Fibroblast of lung (primary cell): ENCODE measurements around the gene SERINC5. TPM values are rescaled to one million over a fixed set of nuclear protein-coding genes. Genes with fewer than 3 reads are reported as not detected.

Experiments
- DNase-seq, 2 donors: peaks; one replicate each; pipeline versions ENCODE4 v3.0.0 to v3.0.0-alpha.2; 2010; ENCODE audit warnings: low read depth in 2 of 2
- H2AFZ ChIP-seq: 2 replicates; pipeline ENCODE4 v1.5.1; 2012; ENCODE audit warnings: low read length, control low read depth, inconsistent platforms
- H3K27ac ChIP-seq: 2 replicates; pipeline ENCODE4 v1.5.1; 2011; ENCODE audit warnings: low read length, control low read depth; ENCODE audit not compliant: insufficient read depth
- H3K27me3 ChIP-seq: 2 replicates; pipeline ENCODE4 v1.5.1; 2011; ENCODE audit warnings: mild to moderate bottlenecking, low read length; ENCODE audit not compliant: control insufficient read depth, insufficient read depth
- H3K36me3 ChIP-seq: 2 replicates; pipeline ENCODE4 v1.5.1; 2011; ENCODE audit warnings: low read length; ENCODE audit not compliant: control insufficient read depth, insufficient read depth
- H3K4me1 ChIP-seq: 2 replicates; pipeline ENCODE4 v1.5.1; 2011; ENCODE audit warnings: low read length; ENCODE audit not compliant: control insufficient read depth, insufficient read depth; ENCODE audit errors: extremely low read depth
- H3K4me2 ChIP-seq: 2 replicates; pipeline ENCODE4 v1.5.1; 2011; ENCODE audit warnings: low read length, control low read depth; ENCODE audit not compliant: insufficient read depth; ENCODE audit errors: extremely low read depth
- H3K4me3 ChIP-seq, 4 experiments: fragments of 200-600 bp in 1 of 4; sonication (generic) in 1 of 4; replicated peaks in 1 of 4; 2 replicates each; pipeline ENCODE4 v1.5.1; 2011 to 2016; ENCODE audit warnings: low read length in 4 of 4, low read depth in 3 of 4, mild to moderate bottlenecking in 3 of 4, control low read depth in 2 of 4, inconsistent platforms in 1 of 4, mixed read lengths in 1 of 4; ENCODE audit not compliant: insufficient read depth in 1 of 4; ENCODE audit errors: control extremely low read depth in 1 of 4
- H3K79me2 ChIP-seq: 2 replicates; pipeline ENCODE4 v1.5.1; 2012; ENCODE audit warnings: mild to moderate bottlenecking, low read length, inconsistent platforms; ENCODE audit not compliant: control insufficient read depth, insufficient read depth
- H3K9ac ChIP-seq: 2 replicates; pipeline ENCODE4 v1.5.1; 2011; ENCODE audit warnings: mild to moderate bottlenecking, low read length, control low read depth; ENCODE audit not compliant: insufficient read depth
- H3K9me3 ChIP-seq: 2 replicates; pipeline ENCODE4 v1.5.1; 2012; ENCODE audit warnings: low read depth, low read length; ENCODE audit not compliant: control insufficient read depth, insufficient read depth
- H4K20me1 ChIP-seq: 2 replicates; pipeline ENCODE4 v1.5.1; 2011; ENCODE audit warnings: low read length; ENCODE audit not compliant: control insufficient read depth, insufficient read depth; ENCODE audit errors: extremely low read depth
- CTCF ChIP-seq, 2 donors: IDR thresholded peaks in 1 of 2; conservative IDR thresholded peaks in 1 of 2; 1 replicate in 1 of 2; 2 replicates in 1 of 2; pipeline ENCODE4 v1.5.1; 2011 to 2012; ENCODE audit warnings: low read length in 2 of 2, control low read depth in 1 of 2, inconsistent platforms in 1 of 2, low read depth in 1 of 2, mild to moderate bottlenecking in 1 of 2
- EZH2 ChIP-seq: IDR thresholded peaks from 2 replicates; pipeline ENCODE4 v1.5.1; 2012; ENCODE audit warnings: low read length, control low read depth, mild to moderate bottlenecking; ENCODE audit errors: missing control alignments
- polyA plus RNA-seq, 2 donors: library from polyadenylated mRNA; depleted of rRNA in 1 of 2; stranded (reverse) in 1 of 2; unstranded in 1 of 2; fragments of >200 nt; gene quantifications; 2 replicates each; pipeline ENCODE4 v1.2.1, GENCODE V29; 2011 to 2012; ENCODE audit warnings: missing spikeins in 1 of 2
- total RNA-seq: library from RNA; depleted of rRNA; stranded (reverse); fragments of >200 nt; gene quantifications from 2 replicates; pipeline ENCODE4 v1.2.1, GENCODE V29; 2014

SERINC5 gene
- total and polyA plus RNA-seq, 2 donors (not counting 1 experiment from before 2014, with no cell fraction given): 9.5 to 10.9 TPM

- Histone ChIP-seq H3K79me2 (no peaks in the 10 kb centered on the region), H2AFZ (no peak overlapping the region), H3K9me3 (no peaks in the 10 kb centered on the region), H3K4me3 (no peak overlapping the region), H3K4me2 (no peak overlapping the region), H4K20me1 (no peaks in the 10 kb centered on the region), H3K36me3 (no peaks in the 10 kb centered on the region), H3K27ac (no peak overlapping the region), H3K9ac (no peak overlapping the region), H3K4me1 (peaks cover 3% of the 10 kb centered on the region), H3K27me3 (no peaks in the 10 kb centered on the region)
- TF ChIP-seq EZH2 (no peak), CTCF (conservative IDR thresholded peaks at IDR 0.05 in 1 of 2, IDR thresholded peaks at IDR 0.05 in 1 of 2; ENCODE audit: low read depth in 1 of 2, low read length in 2 of 2) (no peak)
- no peak for DNase-seq
These were observed 109.8 kb downstream of the SERINC5 start for GRCh38 chr5:80146046-80146445.

GRCh38 chr5:80143491-80143890 lies 112.4 kb downstream of the SERINC5 start:
- H3K4me2 ChIP-seq: no peak overlapping the region
- H3K79me2 ChIP-seq: no peaks in the 10 kb centered on the region
- H3K27me3 ChIP-seq: no peaks in the 10 kb centered on the region
- no peak overlapping the region for H3K4me3 ChIP-seq
- H3K9me3 ChIP-seq: no peaks in the 10 kb centered on the region
- TF ChIP-seq EZH2: no peak
- no peaks in the 10 kb centered on the region for H3K36me3 ChIP-seq
- H2AFZ ChIP-seq: no peak overlapping the region
- no peak overlapping the region for H3K9ac ChIP-seq
- no peaks in the 10 kb centered on the region for H4K20me1 ChIP-seq
- no peak for DNase-seq
- H3K27ac ChIP-seq: no peak overlapping the region
- peaks cover 3% of the 10 kb centered on the region for H3K4me1 ChIP-seq

GRCh38 chr5:80142996-80143395 lies 112.9 kb downstream of the SERINC5 start:
- H4K20me1 ChIP-seq: no peaks in the 10 kb centered on the region
- no peaks in the 10 kb centered on the region for H3K27me3 ChIP-seq
- H3K4me1 ChIP-seq: peaks cover 3% of the 10 kb centered on the region
- no peak for DNase-seq
- TF ChIP-seq CTCF (conservative IDR thresholded peaks at IDR 0.05 in 1 of 2, IDR thresholded peaks at IDR 0.05 in 1 of 2; ENCODE audit: low read depth in 1 of 2, low read length in 2 of 2) (no peak), EZH2 (no peak)
- H3K36me3 ChIP-seq: no peaks in the 10 kb centered on the region
- H3K4me3 ChIP-seq: no peak overlapping the region
- no peak overlapping the region for H3K4me2 ChIP-seq
- no peaks in the 10 kb centered on the region for H3K9me3 ChIP-seq
- H3K79me2 ChIP-seq: no peaks in the 10 kb centered on the region
- no peak overlapping the region for H3K9ac ChIP-seq
- H3K27ac ChIP-seq: no peak overlapping the region
- no peak overlapping the region for H2AFZ ChIP-seq
